Endothelial cell (in vitro differentiated cells): ENCODE results near the gene TBKBP1. TPM values are rescaled to one million over a fixed set of nuclear protein-coding genes. Genes with fewer than 3 reads are reported as not detected.

ENCODE experiments used
- DNase-seq: peaks from one replicate; pipeline ENCODE4 v3.0.0; 2021; ENCODE audit warnings: low spot score
- H3K27ac Mint-ChIP-seq: one replicate; pipeline ENCODE4 v1.8.0; 2021; ENCODE audit warnings: mixed read lengths, inconsistent platforms; ENCODE audit not compliant: unreplicated experiment
- H3K27me3 Mint-ChIP-seq: one replicate; pipeline ENCODE4 v1.8.0; 2021; ENCODE audit warnings: mild to moderate bottlenecking, moderate library complexity, mixed read lengths, inconsistent platforms; ENCODE audit not compliant: unreplicated experiment
- H3K36me3 Mint-ChIP-seq: one replicate; pipeline ENCODE4 v1.8.0; 2021; ENCODE audit warnings: mild to moderate bottlenecking, low read depth, mixed read lengths, inconsistent platforms; ENCODE audit not compliant: unreplicated experiment
- H3K4me1 Mint-ChIP-seq: one replicate; pipeline ENCODE4 v1.8.0; 2021; ENCODE audit warnings: mild to moderate bottlenecking, mixed read lengths, inconsistent platforms; ENCODE audit not compliant: unreplicated experiment
- H3K4me3 Mint-ChIP-seq: one replicate; pipeline ENCODE4 v1.8.0; 2021; ENCODE audit warnings: mild to moderate bottlenecking, mixed read lengths, inconsistent platforms; ENCODE audit not compliant: unreplicated experiment
- H3K9me3 Mint-ChIP-seq: one replicate; pipeline ENCODE4 v1.8.0; 2021; ENCODE audit warnings: mixed read lengths, inconsistent platforms; ENCODE audit not compliant: unreplicated experiment
- total RNA-seq: library from RNA; stranded (reverse); fragmentation: NEBNext Ultra II Directional; extraction: Animal tissue kit (Norgen Biotek cat#: 25700); gene quantifications from one replicate; pipeline ENCODE4 v1.2.1, GENCODE V29; 2021; ENCODE audit not compliant: unreplicated experiment
- TF ChIP-seq, protein P1 (sequence below): fragments of 200-600 bp; sonication (generic); IDR thresholded peaks from one replicate; pipeline ENCODE4 v1.5.0; 2021; ENCODE audit warnings: antibody characterized with exemption; ENCODE audit not compliant: unreplicated experiment

The TBKBP1 gene
- total RNA-seq, 1 donor from 2014 or later, result 31.4 TPM

DNA sequence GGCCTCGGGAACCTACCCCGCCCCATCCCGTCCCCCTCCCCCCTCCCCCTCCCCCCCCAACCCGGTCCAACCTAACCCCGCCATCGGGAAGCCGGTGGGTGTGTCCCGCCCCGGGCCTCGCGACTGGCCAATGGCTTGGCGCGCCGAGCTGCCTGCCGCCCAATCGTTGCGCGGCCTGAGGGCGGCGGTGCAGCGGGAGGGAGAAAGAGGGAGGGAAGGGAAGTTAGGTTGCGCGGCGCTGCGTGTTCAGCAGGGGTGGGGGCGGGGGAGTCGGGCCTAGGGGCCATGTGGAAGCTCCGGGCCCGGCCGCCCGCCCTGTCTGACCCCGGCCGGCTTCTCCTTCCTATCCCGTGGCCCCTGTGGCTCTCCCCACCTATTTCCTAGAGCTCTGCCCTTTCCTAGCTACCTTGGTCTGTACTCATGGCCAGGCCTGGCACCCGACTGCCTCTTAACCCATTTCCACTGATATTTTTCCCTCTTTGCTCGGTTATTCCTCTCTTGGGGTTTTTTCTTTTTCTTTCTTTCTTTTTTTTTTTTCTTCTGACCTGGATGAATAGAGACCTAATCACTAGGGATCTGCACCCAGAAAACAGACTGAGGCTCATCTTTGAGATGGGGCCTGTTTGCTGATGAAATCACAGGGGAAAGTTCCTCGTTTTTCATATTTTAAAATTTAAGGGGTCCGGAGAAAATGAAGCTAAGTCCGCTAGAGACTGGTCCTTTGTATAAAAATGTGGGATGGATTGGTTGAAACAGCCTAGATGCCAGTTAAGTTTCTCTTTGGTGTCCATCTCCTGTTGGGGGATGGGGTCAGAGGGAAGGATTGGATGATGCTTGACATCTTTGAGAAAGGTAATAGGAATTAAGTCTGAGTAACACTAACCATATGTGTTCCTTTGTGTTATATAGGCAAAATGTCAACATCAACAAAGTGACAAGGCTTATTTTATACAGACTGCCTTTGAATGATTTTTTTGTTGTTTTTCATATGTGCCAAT lies 43.1 kb upstream of the TBKBP1 start:
- H3K4me1 Mint-ChIP-seq, result peaks cover 40% of the 10 kb centered on the region
- peaks cover 5% of the 10 kb centered on the region for H3K27me3 Mint-ChIP-seq
- peak; percentile 93 for DNase-seq
- peak overlapping the region; percentile 9 for H3K27ac Mint-ChIP-seq
- peaks cover 34% of the 10 kb centered on the region for H3K36me3 Mint-ChIP-seq
- TF ChIP-seq, protein P1, sequence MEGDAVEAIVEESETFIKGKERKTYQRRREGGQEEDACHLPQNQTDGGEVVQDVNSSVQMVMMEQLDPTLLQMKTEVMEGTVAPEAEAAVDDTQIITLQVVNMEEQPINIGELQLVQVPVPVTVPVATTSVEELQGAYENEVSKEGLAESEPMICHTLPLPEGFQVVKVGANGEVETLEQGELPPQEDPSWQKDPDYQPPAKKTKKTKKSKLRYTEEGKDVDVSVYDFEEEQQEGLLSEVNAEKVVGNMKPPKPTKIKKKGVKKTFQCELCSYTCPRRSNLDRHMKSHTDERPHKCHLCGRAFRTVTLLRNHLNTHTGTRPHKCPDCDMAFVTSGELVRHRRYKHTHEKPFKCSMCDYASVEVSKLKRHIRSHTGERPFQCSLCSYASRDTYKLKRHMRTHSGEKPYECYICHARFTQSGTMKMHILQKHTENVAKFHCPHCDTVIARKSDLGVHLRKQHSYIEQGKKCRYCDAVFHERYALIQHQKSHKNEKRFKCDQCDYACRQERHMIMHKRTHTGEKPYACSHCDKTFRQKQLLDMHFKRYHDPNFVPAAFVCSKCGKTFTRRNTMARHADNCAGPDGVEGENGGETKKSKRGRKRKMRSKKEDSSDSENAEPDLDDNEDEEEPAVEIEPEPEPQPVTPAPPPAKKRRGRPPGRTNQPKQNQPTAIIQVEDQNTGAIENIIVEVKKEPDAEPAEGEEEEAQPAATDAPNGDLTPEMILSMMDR, result no peak
- peak overlapping the region; percentile 96 for H3K4me3 Mint-ChIP-seq
- no peaks in the 10 kb centered on the region for H3K9me3 Mint-ChIP-seq

DNA sequence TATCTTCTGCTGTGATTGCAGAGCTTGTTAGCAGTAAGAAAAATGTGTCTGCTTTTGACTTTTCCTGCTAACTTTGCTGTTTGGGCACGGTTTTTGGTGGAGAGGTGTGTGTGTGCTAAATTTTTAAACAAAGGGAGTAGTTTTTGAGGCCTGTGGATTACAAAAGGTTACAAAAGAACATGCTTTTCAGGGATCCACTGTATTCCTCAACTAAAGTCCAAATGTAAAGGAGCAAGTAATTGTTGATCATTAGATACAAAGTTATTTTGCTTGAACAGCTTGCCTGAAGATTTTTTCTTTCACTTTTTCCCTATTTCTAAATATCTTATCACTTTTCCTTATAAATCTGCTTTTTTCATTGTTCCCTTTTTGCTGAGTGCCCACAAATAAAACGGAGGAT lies 42.3 kb upstream of the TBKBP1 start:
- TF ChIP-seq, protein P1, result no peak
- no peaks in the 10 kb centered on the region for H3K9me3 Mint-ChIP-seq
- peak overlapping the region; percentile 48 for H3K27ac Mint-ChIP-seq
- H3K27me3 Mint-ChIP-seq, result peaks cover 5% of the 10 kb centered on the region
- peak overlapping the region; percentile 96 for H3K4me3 Mint-ChIP-seq
- H3K4me1 Mint-ChIP-seq, result peaks cover 40% of the 10 kb centered on the region
- peaks cover 39% of the 10 kb centered on the region for H3K36me3 Mint-ChIP-seq
- DNase-seq, result no peak

DNA sequence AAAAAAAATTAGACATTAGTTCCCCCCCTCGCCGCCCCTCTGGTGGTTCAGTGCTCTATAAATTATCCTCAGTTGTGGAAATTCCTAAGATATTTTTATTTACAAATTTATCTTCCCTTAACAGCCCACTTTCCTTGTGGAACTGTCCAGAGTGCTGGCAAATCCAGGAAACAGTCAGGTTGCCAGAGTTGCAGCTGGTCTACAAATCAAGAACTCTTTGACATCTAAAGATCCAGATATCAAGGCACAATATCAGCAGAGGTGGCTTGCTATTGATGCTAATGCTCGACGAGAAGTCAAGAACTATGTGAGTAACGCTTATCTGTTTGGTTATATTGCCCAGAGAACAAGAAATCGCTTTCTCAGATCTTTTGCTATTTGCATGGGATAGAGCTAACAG lies 41.4 kb upstream of the TBKBP1 start:
- H3K36me3 Mint-ChIP-seq, result peaks cover 46% of the 10 kb centered on the region
- peak overlapping the region; percentile 36 for H3K27ac Mint-ChIP-seq
- TF ChIP-seq, protein P1, result no peak
- peaks cover 5% of the 10 kb centered on the region for H3K27me3 Mint-ChIP-seq
- peak; percentile 9 for DNase-seq
- H3K4me1 Mint-ChIP-seq, result peaks cover 40% of the 10 kb centered on the region
- H3K9me3 Mint-ChIP-seq, result no peaks in the 10 kb centered on the region
- H3K4me3 Mint-ChIP-seq, result peak overlapping the region; percentile 77

GRCh38 chr17:47653442-47653841 lies 40.5 kb upstream of the TBKBP1 start:
- H3K9me3 Mint-ChIP-seq, result no peaks in the 10 kb centered on the region
- TF ChIP-seq, protein P1, result no peak
- peaks cover 52% of the 10 kb centered on the region for H3K36me3 Mint-ChIP-seq
- H3K27ac Mint-ChIP-seq, result no peak overlapping the region
- H3K4me3 Mint-ChIP-seq, result peak overlapping the region; percentile 84
- DNase-seq, result no peak
- H3K4me1 Mint-ChIP-seq, result peaks cover 37% of the 10 kb centered on the region
- H3K27me3 Mint-ChIP-seq, result peaks cover 5% of the 10 kb centered on the region

GRCh38 chr17:47654991-47655390 lies 39.0 kb upstream of the TBKBP1 start:
- peaks cover 2% of the 10 kb centered on the region for H3K27me3 Mint-ChIP-seq
- H3K9me3 Mint-ChIP-seq, result no peaks in the 10 kb centered on the region
- H3K36me3 Mint-ChIP-seq, result peaks cover 55% of the 10 kb centered on the region
- H3K27ac Mint-ChIP-seq, result peak overlapping the region; percentile 32
- no peak overlapping the region for H3K4me3 Mint-ChIP-seq
- TF ChIP-seq, protein P1, result no peak
- DNase-seq, result no peak
- H3K4me1 Mint-ChIP-seq, result peaks cover 34% of the 10 kb centered on the region
